K562 (cell line): ENCODE results near the gene FCGR3A. TPM values are rescaled to one million over a fixed set of nuclear protein-coding genes. Genes with fewer than 3 reads are reported as not detected.

Experiments used
- ZNF318 ChIP-seq, 2 experiments: fragments of 450-650 bp; IDR thresholded peaks; 2 replicates each; pipeline ENCODE4 v1.6.1; 2016; ENCODE audit warnings: mild to moderate bottlenecking in 2 of 2, borderline replicate concordance in 1 of 2, low read depth in 1 of 2, moderate library complexity in 1 of 2
- polyA plus RNA-seq, 8 experiments: library from polyadenylated mRNA; depleted of rRNA in 4 of 8; stranded (reverse) in 5 of 8; unstranded in 3 of 8; fragments of >200 nt; fragmentation: Nextera tagmentation in 2 of 8; fragmentation: Illumina TruSeq in 1 of 8; extraction: Ambion mirVana in 2 of 8; extraction: Trizol in 1 of 8; gene quantifications; 2 replicates each; pipeline versions ENCODE4 v1.2.1 to v1.2.3, GENCODE V29; 2011 to 2014; ENCODE audit warnings: inconsistent platforms in 1 of 8, missing spikeins in 1 of 8
- total RNA-seq, 7 experiments: library from RNA; depleted of rRNA in 6 of 7; stranded (reverse); fragments of >200 nt in 6 of 7; fragmentation: Illumina TruSeq in 2 of 7; extraction: Trizol in 2 of 7; gene quantifications; 2 replicates each; pipeline versions ENCODE4 v1.2.1 to v1.2.3, GENCODE V29; 2011 to 2021; ENCODE audit warnings: low replicate concordance in 1 of 7

FCGR3A gene
- total and polyA plus RNA-seq, 9 of the 15 experiments (the other 6 are each of a cell fraction or from before 2014, with no cell fraction given), result 0.04 to 0.29 (median 0.14) TPM; not detected in 3

DNA sequence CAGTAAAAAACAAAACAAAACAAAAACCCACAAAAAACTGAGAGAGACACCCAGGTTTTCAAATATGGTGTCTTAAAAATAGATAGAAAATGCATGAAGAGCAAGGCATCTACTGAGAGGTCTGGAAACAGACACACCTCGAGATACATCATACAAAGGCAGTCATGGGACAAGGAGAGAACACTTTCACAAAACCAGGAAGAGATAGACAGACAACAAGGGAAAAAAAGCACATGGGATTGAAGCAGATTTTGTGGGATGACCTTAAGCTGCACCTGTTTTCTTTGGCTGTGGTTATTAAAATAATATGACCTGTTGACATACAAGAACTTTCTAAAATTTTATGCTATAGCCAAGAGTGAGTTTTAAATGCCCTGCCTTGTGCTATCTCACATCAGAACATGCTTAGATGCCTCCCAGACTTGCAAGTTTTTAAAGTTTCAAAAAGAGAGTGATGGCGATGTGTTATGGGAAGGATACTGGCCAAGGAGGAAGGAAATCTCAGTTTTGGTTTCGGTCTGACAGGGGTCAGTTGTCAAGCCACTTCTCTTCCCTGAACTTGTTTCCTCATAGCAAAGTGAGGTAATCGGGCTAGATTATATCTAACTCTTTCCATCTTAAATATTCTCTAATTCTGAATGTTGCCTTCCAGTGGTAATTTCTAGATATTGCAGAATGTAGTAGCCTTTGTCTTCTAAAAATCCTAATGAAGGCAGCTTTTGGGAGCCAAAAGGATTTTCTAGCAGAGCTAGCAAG lies 11.5 kb upstream of the FCGR3A start (continued):
- TF ChIP-seq ZNF318 (IDR thresholded peaks at IDR 0.05; ENCODE audit: borderline replicate concordance in 1 of 2, low read depth in 1 of 2), result peak in 1 of 2 experiments; percentile 82; a peak in 2 of 4 replicates
